ENCODE measurements around the gene HMGXB4.

- TF ChIP-seq CTCF (IDR thresholded peaks at IDR 0.05; ENCODE audit: low read depth, low read length) (no peak), MYC (IDR thresholded peaks at IDR 0.05; ENCODE audit: low read depth, low read length) (no peak), MAX (IDR thresholded peaks at IDR 0.05; ENCODE audit: low read depth, low read length) (no peak)
Measured at GRCh38 chr22:35323305-35323704, 66.0 kb downstream of the HMGXB4 start.

Measured in NB4 (cell line).